Sigmoid colon (tissue), 3 donors: ENCODE data around the gene COASY.

Experiments used
- POLR2A ChIP-seq, 2 donors: fragments of 450-650 bp; IDR thresholded peaks; one replicate each; pipeline ENCODE4 v1.6.1; 2016; ENCODE audit warnings: antibody characterized with exemption in 2 of 2, mild to moderate bottlenecking in 2 of 2, moderate library complexity in 2 of 2
- TF ChIP-seq, protein P1 (sequence below), 4 experiments: fragments of 450-650 bp in 3 of 4; fragments of 200-600 bp in 1 of 4; IDR thresholded peaks; one replicate each; pipeline ENCODE4 v1.5.1; 2016 to 2019; ENCODE audit warnings: antibody characterized with exemption in 4 of 4, mild to moderate bottlenecking in 3 of 4, moderate library complexity in 2 of 4

DNA sequence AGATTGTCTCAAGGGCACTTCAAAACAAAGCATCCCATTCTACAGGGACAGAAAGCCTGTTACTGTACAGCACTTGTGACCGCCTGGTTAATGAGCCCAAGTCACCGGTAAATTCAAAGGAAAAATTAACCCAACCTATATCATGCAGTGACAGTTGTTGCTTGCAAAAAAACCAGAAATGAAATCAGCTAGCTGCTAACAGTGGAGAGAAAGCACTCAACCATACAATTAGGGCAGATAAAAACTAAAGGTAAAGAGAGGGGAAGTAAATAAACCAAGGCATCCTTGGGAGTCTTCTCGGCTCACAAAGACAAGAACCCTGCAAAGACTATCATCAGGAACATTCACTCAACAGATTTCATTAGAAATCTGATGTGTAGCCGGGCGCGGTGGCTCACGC is 41.4 kb downstream of the COASY start:
- TF ChIP-seq, protein P1, sequence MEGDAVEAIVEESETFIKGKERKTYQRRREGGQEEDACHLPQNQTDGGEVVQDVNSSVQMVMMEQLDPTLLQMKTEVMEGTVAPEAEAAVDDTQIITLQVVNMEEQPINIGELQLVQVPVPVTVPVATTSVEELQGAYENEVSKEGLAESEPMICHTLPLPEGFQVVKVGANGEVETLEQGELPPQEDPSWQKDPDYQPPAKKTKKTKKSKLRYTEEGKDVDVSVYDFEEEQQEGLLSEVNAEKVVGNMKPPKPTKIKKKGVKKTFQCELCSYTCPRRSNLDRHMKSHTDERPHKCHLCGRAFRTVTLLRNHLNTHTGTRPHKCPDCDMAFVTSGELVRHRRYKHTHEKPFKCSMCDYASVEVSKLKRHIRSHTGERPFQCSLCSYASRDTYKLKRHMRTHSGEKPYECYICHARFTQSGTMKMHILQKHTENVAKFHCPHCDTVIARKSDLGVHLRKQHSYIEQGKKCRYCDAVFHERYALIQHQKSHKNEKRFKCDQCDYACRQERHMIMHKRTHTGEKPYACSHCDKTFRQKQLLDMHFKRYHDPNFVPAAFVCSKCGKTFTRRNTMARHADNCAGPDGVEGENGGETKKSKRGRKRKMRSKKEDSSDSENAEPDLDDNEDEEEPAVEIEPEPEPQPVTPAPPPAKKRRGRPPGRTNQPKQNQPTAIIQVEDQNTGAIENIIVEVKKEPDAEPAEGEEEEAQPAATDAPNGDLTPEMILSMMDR (IDR thresholded peaks at IDR 0.05): no peak
- TF ChIP-seq POLR2A (IDR thresholded peaks at IDR 0.05): no peak
